Stimulated activated CD4-positive, alpha-beta T cell treated with anti-CD3 and anti-CD28 coated beads, TNF-alpha, amount 100 ng/mL, for 4 hours (primary cell): Measurements from ENCODE around the gene ECHDC3.
"Not testable (repeated sequence)": the region's sequence is repeated elsewhere in the genome, so short reads cannot be mapped to it uniquely, and the experiment has no call there.

Experiments used
- DNase-seq, 3 experiments: peaks; one replicate each; pipeline ENCODE4 v3.0.0-alpha.2; 2020; ENCODE audit warnings: low read depth in 3 of 3

The ECHDC3 gene, protein sequence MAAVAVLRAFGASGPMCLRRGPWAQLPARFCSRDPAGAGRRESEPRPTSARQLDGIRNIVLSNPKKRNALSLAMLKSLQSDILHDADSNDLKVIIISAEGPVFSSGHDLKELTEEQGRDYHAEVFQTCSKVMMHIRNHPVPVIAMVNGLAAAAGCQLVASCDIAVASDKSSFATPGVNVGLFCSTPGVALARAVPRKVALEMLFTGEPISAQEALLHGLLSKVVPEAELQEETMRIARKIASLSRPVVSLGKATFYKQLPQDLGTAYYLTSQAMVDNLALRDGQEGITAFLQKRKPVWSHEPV

DNA sequence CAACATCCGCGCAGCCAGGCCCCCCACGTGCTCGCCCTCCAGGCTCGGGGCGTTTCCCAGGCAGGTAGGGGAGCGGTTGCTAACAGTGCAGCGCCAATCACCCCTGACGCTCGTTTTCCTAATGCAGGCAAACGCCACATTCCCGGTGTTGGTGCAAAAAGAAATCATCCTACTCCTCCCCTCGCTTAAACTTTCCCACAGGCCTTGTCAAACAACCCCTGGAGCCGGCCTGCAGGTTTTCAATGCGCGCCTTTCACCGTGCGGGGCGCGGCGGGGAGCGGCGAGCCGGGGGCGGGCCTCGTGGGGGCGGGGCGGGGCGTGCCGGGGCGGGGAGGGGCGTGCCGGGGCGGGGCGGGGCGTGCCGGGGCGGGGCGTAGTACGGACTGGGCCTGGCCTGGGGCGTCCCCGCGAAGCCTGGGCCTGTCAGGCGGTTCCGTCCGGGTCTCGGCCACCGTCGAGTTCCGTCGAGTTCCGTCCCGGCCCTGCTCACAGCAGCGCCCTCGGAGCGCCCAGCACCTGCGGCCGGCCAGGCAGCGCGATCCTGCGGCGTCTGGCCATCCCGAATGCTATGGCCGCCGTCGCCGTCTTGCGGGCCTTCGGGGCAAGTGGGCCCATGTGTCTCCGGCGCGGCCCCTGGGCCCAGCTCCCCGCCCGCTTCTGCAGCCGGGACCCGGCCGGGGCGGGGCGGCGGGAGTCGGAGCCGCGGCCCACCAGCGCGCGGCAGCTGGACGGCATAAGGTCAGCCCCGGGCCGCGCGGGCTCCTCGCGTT, at the start of gene ECHDC3:
TSS of gene ECHDC3 (plus strand) at position 374 of the 770 bp plus-strand sequence. CDS start at position 569, 195 bp downstream.
- DNase-seq, result peak in 2 of 3 experiments; percentile 31 to 38

DNA sequence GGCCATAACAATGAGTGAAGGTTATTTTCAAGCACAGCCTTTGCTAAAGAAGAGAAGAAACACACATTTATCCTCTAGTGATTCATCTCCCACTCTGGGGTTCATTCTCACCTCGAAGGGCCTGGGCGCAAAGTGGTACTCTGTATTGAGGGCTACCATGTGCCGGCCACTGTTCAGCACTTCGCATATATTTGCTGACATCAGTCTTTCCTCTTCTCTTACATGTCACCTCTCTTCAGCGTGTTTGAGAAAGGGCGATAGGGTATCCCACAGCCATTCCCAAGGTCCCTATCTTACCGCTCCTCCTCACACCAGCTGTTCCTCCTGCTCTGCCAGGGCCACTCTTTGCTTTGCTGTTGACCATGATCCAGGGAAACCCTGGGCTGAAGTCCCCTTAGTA, 48.8 kb upstream of the ECHDC3 start:
- DNase-seq, result no peak

DNA sequence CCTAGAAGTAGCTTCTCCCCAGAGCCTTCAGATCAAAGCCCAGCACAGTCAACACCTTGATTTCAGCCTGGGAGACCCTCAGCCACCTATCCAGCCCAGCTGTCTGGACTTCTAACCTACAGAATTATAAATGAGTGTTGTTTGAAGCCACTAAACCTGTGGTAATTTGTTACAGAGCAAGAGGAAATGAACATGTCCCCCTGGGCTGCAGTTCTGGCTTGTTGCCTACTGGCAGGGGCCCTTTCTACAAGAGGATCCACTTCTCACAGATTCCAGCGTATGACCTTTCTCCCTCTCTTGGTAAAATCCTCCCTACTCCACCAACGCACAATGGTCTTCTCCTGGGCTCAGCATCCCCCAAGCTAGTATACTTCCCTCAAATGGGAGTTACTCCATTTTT, 46.4 kb upstream of the ECHDC3 start:
- no peak for DNase-seq

DNA sequence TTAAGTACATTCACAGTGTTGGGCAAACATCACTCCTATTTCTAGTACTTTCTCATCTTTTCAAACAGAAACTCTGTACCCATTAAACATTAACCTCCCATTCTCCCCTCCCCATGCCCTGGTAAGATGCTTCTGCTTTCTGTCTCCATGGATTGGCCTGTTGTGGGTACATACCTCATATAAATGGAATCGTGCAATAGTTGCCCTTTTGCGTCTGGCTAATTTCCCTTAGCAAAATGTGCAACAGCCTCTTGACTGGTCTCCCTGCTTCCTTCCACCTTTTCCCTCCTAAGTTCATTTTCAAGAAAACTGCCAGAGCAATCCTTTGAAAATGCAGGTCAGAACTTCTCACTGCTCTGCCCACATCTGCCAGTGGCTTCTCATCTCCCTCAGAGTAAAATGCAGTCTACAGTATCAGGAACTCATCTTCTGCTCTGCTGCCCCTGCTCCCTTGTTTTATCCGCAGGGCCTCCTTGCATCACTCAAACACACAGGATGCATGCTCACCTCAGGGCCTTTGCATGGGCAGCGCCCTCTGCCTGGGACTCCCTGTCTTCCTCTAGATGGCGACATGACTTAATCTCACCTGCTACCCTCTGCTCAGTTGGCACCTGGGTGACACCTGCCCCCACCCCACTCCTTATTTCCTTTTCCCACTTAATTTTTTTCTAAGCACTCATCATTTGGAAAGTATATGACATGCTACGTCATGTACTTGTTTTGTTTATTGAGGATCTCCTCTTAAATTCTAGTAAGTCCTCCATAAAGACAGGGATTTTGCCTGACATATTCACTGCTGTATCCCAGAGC, 44.3 kb upstream of the ECHDC3 start:
- no peak for DNase-seq

DNA sequence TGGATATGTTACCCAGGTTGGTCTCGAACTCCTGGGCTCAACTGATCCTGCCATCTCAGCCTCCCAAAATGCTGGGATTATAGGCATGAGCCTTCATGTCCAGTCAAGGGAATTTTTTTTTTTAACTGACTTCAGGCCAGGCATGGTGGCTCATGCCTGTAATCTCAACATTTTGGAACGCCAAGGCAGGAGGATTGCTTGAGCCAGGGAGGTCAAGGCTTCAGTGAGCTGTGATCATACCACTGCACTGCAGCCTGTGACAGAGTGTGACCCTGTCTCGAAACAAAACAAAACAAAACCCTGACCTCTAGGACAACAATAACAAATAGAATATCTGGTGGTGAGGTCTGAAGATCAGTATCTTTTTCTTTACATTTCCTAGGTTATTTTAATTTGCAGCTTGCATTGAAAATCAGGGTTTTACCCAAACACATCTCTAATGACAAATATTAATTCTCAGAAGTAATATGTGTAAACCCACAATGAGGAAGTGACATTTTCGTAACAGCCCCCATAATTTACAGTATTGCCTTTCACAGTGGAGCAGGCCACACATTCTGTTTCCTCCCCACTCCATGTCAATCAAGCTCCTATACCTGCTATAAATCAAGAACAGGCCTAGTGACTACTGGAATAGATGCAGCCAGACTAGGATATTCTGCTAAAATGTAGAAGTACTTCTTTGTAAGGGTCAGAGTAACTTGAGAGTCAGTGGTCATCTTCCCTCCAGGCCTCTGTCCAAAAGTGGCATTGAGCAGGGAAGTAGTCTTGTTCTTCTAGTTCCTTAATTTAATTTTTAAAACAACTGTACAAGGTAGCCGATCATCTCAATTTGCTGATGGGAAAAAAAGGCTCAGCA, 43.3 kb upstream of the ECHDC3 start:
- no peak for DNase-seq

DNA sequence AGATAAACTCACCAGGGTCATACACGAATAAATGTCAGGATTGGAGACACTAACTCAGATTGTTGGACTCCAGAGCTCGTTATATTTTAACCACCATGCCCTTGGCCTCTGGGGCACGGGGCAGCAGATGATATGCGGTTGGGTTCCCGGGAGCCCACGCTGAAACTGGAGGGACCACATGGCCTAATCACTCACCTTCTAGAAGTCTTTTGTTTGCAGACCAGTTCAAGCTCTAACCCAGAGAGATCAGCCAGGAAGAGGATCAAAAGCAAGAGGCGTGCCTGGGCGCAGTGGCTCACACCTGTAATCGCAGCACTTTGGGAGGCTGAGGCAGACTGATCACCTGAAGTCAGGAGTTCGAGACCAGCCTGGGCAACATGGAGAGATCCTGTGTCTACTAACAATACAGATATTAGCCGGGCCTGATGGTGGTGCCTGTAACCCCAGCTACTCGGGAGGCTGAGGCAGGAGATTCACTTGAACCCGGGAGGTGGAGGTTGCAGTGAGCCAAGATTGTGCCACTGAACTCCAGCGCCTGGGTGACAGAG, 42.6 kb upstream of the ECHDC3 start:
- DNase-seq, result no peak

DNA sequence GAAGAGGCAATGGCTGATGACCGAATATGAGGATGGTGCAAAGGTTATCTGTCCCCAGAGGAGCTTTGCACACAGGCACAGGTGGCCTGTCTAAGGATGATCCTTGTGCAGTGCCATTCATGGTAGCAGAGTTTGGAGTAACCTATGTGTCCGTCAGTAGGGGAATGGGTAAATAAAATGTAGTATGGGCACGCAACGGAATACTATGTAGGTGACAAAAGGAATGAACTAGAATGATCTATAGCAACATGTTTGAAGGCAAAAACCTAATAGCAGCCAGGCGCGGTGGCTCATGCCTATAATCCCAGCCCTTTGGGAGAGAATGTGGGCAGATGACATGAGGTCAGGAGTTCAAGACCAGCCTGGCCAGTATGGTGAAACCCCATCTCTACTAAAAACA, 41.6 kb upstream of the ECHDC3 start:
- DNase-seq, result no peak

DNA sequence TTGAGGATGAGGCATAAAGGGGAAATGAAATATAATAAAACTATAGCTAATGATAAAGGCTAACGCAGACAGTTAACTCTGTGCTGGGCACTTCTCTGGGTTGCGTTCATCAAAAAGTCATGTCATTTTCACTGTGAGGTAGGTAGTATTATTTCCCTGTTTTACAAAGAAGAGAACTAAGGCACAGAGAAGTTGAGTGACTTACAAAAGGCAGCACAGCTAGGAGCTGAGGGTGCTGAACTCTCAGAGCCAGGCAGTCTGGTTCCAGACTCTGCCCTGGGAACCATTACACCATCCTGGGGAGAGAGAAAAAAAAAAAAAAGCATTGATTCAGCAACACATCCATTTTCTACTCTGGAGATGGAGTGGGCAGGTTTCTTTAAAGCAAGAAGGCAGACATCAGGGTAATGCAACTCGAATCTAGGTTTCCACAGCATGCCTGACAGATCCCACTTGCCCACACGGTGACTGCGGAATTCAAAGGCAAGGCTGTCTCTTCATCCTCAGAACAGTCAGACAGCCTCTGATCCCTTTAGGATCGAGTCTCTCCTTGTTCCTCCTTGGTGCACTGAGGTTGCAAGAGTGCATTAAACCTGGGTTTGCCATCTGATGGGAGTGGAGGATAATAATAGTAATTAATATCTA, 40.6 kb upstream of the ECHDC3 start:
- DNase-seq, result no peak

DNA sequence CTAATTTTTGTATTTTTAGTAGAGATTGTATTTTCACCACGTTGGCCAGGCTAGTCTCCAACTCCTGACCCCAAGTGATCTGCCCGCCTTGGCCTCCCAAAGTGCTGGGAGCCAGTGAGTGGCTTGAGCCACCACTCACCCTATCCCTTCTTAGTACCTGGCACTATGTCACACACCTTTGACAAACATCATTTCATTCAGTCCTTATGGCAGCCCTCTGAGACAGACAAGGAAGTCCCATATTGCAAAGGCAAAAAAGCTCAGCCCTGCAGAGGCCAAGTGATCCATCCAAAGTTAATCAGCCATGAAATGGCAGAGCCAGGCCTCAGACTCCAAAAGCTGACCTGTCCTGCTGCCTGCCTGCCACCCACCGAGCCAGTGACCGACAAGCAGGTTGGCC, 39.9 kb upstream of the ECHDC3 start:
- DNase-seq, result no peak

DNA sequence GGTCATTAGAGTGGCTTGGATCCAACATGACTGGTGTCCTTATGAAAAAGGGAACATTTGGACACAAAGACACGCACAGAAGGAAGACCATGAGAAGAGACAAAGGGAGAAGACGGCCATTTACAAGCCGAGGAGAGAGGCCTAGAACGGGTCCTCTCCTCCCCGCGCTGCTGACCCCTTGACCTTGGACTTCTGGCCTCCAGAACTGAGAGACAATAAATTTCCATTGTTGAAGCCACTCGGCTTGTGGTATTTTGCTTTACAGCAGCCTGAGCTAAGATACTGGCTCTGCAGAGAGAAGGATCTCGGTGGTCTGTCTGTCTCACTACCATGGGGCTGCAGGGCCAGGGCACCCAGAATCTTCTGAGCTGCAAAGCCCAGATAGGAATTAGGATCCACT, 38.1 kb upstream of the ECHDC3 start:
- no peak for DNase-seq

DNA sequence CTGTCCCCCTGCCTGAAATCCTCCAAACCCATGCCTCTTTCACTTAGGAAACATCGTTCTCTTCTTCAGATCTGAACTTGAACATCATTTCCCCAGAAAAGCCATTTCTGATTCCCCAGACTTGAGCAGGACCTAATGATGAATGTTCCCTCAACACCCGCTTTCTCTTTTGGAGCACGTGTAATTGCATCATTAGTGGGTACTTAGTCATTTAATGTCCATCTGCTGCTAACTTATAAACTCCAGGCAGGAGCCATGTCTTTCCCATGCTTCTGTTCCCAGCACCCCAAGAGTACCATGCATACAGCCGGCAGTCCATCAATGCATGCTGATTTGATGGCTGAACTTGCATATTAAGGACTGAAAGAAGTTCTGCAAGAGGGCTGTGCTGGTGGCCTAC, 36.5 kb upstream of the ECHDC3 start:
- DNase-seq, result no peak

DNA sequence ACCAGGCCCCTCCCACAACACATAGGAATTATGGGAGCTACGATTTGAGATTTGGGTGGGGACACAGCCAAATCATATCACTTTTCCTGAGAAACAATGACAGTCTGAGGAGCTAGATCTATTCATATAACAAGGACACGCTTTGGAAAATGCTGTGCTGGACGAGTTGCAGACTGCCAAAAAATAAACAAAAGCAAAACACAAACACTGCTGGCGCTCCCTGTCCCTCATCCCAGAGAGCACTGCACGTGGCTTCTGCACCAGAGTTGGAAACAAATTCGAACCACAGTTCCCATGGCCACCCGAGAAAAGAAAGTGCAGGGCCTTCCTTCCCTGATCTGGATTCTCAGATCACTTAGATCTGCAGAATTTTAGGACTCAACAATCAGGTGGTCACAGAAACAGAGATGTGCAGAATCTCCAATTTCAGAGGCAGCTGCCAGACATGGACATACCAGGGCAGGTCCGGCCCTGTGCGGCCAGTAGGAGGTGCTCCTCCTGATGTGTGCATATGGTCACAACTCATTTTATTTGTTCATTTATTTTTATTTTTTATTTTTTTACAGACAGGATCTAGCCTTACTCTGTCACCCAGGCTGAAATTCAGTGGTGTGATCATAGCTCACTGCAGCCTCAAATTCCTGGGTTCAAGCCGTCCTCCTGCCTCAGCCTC, 35.2 kb upstream of the ECHDC3 start:
- DNase-seq, result no peak

DNA sequence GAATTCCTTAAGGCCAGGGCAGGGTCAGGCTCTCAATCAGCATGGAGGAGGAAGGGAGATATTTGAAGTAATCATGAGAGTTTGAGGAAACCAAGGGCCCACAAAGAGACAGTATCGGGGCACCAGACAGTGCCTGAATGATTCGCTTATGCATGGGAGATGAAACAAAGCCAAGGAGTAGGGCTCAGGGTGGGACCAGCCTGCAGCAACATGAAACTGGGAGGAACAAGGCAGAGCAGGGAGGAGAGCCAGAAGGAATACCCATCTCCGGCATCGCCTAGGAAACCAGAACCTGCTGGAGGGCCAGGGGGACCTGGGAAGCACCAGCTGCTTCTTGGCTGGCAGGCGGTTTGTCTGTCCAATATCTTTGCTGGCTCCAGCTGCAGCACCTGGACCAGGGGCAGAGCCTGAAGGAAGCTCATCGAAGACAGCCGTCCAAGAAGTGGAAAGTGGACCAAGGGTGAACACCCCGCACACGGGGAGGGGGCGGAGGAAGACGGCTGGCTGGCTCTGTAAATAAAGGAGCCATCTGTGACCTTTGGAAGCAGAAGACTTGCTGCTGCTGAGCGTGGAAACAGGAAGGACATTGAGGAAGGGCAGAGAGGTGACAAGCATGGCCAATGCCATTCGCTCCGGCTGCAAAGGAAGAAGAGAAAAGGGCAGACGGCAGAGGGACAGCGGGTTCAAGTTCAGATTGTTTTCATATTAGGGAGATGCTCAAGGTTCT, 34.4 kb upstream of the ECHDC3 start:
- DNase-seq, result no peak

DNA sequence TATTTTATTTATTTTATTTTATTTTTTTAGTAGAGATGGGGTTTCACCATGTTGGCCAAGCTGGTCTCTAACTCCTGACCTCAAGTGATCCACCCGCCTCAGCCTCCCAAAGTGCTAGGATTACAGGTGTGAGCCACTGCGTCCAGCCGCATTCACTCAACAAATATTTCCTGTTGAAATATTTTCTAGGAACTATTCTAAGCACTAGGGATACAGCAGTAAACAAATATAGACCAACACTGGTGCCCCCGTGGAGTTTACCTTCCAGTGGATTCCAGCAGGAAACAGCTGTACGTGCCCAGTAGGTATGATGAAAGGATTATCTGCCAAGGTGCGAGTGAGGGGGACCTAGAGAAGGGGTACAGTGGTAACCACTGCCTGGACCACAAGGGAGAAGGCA, 33.4 kb upstream of the ECHDC3 start:
- not testable (repeated sequence) for DNase-seq

DNA sequence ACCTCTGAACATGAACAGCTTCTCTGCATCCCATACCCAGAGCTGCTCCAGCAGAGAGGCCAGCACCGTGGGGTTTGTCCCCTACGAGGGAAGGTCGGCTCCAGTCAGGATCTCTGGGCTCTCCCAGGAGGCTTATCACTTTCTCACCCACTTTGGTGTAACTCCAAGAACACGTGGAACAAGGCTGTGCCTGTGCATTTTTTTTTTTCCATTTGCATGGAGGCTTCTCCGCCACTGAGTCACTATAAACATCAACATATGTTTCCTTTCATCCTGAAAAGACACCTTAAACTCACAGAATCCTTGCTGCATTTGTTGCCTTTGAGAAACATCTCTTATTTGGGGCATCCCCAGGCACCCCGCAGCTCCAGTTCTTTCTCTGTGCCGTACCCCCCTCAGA, 29.4 kb upstream of the ECHDC3 start:
- no peak for DNase-seq

DNA sequence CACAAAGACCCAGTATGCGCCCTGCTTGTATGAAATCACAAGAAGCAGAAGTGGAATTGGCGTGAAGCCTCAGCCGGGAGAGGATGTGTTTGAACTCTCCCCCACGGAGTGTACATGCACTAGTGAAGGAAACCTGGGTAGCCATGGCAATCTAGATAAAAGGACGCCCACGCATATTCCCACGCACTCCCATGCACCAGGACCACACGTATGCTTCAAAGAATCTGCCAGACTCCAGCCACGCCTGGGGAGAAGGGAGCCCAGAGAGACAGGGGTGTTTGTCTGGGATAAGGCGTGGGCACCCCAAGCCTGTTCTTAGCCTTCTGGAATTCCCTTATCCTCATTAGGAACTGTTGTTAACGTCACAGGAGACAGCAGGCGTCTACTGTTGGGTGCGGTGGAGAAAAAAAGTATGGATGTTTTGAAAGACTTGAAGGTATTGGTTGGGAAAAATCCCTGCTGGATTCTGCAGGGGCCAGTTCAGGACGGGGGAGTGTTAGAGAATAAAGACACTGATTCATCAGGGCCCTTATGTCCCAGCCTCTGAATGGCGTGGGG, 28.9 kb upstream of the ECHDC3 start:
- no peak for DNase-seq

DNA sequence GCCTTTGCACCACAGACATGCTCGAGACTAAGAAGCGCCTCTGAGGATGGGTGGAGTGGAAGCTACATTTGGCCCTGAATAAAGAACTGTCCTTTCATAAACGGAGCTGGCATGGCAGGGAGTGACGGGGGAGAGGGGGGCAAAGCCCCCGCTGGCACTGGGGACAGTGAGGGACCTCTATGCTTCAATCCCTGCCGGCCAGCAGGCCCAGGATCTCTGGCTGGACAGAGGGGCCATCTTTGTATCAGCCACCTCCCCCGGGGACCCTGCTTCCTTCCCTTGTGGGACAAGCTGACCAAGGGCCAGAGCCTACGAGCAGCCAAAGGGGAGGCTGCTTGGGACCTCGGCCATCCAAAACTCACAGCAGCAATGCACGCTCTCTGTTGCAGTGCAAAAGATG, 28.2 kb upstream of the ECHDC3 start:
- no peak for DNase-seq

DNA sequence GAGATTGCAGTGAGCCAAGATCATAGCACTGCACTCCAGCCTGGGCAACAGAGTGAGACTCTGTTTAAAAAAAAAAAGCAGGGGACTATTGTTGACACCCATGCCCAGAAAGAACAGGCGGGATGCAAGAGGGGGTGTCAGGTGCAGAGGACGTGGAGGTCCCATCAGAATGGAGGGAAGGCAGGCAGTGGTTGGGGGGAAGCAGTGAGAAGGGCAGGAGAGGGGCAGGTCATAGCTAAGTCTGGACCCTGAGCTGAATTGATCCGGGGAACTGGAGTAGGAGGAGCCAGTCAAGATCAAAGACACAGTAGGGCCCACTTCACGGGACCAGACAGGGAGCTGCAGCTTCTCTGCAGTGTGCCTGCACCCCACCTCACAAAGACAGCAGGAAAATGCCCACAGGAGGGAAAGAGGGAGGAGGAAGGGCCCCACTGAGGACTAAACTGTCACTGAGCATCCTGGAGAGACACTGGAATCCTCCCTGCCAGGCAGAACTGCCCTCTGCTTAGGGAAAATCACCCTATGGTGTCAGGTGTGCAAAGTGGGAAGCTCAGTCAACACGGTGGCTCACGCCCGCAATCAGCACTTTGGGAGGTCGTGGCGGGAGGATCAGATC, 27.3 kb upstream of the ECHDC3 start:
- no peak for DNase-seq
